DLD1 (cell line): Measurements from ENCODE around the gene BLTP1.
"Not testable (repeated sequence)": the region's sequence is repeated elsewhere in the genome, so short reads cannot be mapped to it uniquely, and the experiment has no call there.

Experiments used
- in situ Hi-C: cut with HindIII; loops from 2 replicates; pipeline ENCODE4 v1.10.0; 2017; ENCODE audit warnings: low sequenced_read_pairs

BLTP1 gene

GRCh38 chr4:122151982-122152710 lies at the start of gene BLTP1:
BLTP1 (plus strand) TSS chr4:122152331; CDS start chr4:122170648, 18,317 bp downstream.
- in situ Hi-C loops = no loop called here

- in situ Hi-C loops = no loop called here
Measured at GRCh38 chr4:122104184-122104583, 47.9 kb upstream of the BLTP1 start.

GRCh38 chr4:122107680-122108079 lies 44.5 kb upstream of the BLTP1 start:
- in situ Hi-C loops = no loop called here

- in situ Hi-C loops = not testable (repeated sequence)
Measured at GRCh38 chr4:122110304-122110703, 41.8 kb upstream of the BLTP1 start.

- in situ Hi-C loops = no loop called here
Measured at GRCh38 chr4:122117743-122118142, 34.4 kb upstream of the BLTP1 start.

GRCh38 chr4:122118243-122118642 lies 33.9 kb upstream of the BLTP1 start:
- in situ Hi-C loops = no loop called here

GRCh38 chr4:122119739-122120138 lies 32.4 kb upstream of the BLTP1 start:
- in situ Hi-C loops = no loop called here

- in situ Hi-C loops = no loop called here
Measured at GRCh38 chr4:122121593-122121992, 30.5 kb upstream of the BLTP1 start.

- in situ Hi-C loops = no loop called here
Measured at GRCh38 chr4:122122083-122122482, 30.0 kb upstream of the BLTP1 start.

GRCh38 chr4:122129061-122129460 lies 23.1 kb upstream of the BLTP1 start:
- in situ Hi-C loops = no loop called here

GRCh38 chr4:122131562-122132157 lies 20.5 kb upstream of the BLTP1 start:
- in situ Hi-C loops = no loop called here

- in situ Hi-C loops = no loop called here
Measured at GRCh38 chr4:122132891-122133290, 19.2 kb upstream of the BLTP1 start.

- in situ Hi-C loops = no loop called here
Measured at GRCh38 chr4:122139139-122139538, 13.0 kb upstream of the BLTP1 start.

- in situ Hi-C loops = no loop called here
Measured at GRCh38 chr4:122140834-122141233, 11.3 kb upstream of the BLTP1 start.

GRCh38 chr4:122142687-122143086 lies 9.4 kb upstream of the BLTP1 start:
- in situ Hi-C loops = no loop called here

- in situ Hi-C loops = no loop called here
Measured at GRCh38 chr4:122146652-122147051, 5.5 kb upstream of the BLTP1 start.

- in situ Hi-C loops = no loop called here
Measured at GRCh38 chr4:122150931-122151330, 1.2 kb upstream of the BLTP1 start.

GRCh38 chr4:122152711-122153226 lies 638 bp downstream of the BLTP1 start:
- in situ Hi-C loops = no loop called here

- in situ Hi-C loops = no loop called here
Measured at GRCh38 chr4:122156819-122157218, 4.7 kb downstream of the BLTP1 start.

GRCh38 chr4:122163301-122163700 lies 11.2 kb downstream of the BLTP1 start:
- in situ Hi-C loops = no loop called here

GRCh38 chr4:122163767-122164166 lies 11.6 kb downstream of the BLTP1 start:
- in situ Hi-C loops = no loop called here

GRCh38 chr4:122167369-122167768 lies 15.2 kb downstream of the BLTP1 start:
- in situ Hi-C loops = no loop called here
